ENCODE results near the gene MEF2B. TPM values are rescaled to one million over a fixed set of nuclear protein-coding genes. Genes with fewer than 3 reads are reported as not detected.

The MEF2B gene
- total RNA-seq, result not detected in 2 replicates
- polyA plus RNA-seq (2012), result 0.33 TPM

DNA sequence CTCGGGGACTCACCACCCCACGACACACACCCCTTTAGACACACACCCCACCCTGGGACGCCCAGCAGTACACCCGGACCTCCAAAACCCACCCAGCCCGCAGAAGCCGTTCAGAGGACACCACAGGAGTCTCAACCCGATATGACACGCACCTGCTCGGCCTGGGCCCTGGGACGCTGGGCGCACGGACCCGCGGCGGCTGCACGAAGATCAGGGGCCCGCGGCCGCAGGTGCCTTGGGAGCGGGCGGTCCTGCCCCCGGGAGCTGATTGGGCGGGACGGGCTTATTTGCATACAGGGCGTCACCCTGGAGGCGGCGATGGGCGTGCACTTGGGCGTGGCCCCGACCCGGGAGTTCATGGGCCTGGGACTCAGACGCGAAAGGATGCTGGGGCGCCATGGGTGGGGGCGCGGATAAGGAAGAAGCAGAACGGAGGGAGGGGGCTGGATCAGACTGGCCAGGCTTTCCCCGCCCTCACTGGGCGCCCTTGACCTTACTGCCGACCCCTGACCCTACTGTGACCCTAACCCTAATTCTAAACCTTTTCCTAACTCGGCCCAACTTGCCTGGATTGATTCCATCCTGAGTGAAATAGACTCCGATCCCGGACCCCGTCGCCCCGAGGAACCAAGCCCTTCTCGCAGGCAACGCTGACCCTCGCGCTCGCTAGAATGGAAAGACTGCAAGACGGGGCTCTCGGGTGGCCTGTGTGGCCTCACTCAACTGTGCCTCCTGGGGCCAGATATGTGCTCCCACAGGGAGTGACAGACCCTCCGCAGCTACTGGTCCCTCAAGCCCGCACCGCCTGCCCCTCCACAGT lies at the start of gene MEF2B:
MEF2B (minus strand) TSS at position 211 of the 820 bp plus-strand sequence. CDS start 19,528 bp downstream, outside the sequence.
- peak; percentile 42 for DNase-seq (ENCODE audit: low read depth)

DNA sequence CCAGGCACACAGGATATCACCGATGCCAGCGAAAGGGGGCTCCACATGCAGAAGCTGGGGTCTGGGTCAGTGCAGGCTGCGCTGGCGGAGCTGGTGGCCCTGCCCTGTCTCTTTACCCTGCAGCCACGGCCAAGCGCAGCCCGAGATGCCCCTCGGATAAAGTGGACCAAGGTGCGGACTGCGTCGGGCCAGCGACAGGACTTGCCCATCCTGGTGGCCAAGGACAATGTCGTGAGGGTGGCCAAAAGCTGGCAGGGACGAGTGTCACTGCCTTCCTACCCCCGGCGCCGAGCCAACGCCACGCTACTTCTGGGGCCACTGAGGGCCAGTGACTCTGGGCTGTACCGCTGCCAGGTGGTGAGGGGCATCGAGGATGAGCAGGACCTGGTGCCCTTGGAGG lies 48.8 kb upstream of the MEF2B start:
- DNase-seq (ENCODE audit: low read depth), result no peak

DNA sequence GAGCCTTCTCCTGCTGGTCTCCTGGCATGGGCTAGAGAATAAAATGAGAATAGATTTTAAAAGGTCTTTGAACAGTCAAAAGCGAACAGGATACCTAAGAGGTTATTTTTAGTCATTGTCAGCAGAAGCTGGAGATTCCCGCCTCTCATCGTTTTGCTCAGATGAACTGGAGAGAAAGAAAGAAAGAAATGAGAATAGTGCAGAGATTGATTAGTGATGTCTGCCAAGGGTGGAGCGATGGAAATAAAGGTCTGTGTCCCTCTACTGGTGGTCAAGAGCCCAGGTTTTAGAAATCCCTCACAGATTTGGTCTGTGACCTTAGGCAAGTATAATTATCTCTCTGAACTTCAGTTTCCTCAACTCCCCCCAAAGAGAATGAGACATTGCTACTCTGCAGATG lies 47.0 kb upstream of the MEF2B start:
- peak; percentile 9 for DNase-seq (ENCODE audit: low read depth)

DNA sequence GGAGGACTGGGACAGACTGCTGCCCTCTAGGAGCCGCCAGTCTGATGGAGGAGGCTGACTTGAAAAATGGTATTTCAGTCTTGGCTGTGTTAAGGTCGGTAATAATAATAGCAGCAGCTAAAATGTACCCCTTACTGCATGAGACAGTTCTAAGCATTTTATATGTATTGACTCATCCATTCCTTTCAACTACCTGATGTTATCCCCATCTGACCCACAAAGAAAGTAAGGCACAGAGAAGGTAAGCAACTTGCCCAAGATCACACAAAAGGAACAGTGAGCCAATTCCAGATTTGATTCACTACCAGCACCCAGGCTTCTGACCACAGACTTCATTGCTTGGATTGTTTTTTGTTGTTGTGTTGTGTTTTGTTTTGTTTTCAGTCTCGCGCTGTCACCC lies 45.7 kb upstream of the MEF2B start:
- DNase-seq (ENCODE audit: low read depth), result no peak

DNA sequence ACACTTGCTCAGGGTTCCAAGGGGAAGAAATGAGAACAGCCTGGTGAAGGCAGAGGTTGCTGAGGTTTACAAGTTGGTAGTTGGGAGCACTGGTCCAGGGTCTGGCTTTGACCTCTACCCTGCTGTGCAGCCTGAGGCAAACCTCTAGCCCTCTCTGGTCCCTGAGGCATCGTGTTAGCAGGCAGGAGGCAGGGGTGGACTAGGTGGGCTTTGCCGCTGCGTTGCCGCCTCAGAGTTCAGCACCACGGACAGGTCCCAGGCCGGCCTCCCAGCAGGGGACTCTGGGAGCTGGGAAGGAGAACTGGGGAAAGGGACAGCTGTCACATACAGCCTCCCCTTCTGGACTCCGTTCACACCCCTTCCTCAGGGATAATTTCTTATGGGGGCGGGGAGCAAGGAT lies 44.8 kb upstream of the MEF2B start:
- peak; percentile 74 for DNase-seq (ENCODE audit: low read depth)

DNA sequence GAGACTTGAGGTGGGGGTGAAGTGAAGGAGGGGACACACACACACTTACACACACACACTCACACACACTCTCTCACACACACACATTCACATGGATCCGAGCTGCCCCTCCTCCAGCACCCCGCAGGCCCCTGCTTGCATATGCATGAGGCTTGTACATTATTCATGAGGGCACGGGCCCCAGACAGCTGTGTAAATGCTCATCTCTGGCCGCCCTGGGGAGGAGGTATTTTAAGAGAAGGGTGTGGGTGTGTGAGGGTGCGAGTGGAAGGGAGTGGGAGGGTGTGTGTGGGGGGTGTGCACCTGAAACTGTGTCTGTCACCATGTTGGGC lies 44.1 kb upstream of the MEF2B start:
- DNase-seq (ENCODE audit: low read depth), result no peak

DNA sequence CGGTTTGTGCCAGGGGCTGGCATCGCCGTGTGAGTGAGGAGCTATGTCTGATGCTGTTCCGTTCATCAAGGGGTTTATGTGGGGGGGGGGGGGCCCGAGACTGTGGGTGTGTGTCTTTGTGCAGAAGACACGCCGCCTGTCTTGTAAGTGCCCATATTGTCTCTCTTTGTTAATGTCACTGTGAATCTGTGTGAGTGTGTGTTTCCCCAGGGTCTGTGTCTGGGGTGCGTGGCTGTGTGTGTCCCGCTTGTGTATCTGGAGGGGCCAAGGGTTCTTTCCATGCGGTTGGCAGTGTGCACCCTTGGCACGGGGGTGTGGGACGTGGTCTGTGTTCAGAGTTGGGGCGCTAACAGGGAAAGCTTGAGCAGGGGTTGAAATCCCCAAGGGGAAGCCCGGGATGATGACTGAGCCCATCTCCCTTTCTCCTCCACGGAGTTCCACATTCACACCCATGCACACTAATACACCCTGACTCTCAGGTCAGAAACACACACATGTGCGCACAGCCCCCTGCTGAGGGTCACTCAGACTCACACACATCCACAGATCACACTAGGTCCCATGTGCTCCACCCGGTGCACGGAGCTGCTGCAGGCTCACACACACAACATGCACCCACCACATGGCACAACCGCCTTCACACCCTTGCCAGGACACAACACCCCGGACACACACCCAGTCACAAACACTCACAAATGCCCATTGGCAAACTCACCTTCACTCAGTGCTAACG lies 43.5 kb upstream of the MEF2B start:
- no peak for DNase-seq (ENCODE audit: low read depth)

DNA sequence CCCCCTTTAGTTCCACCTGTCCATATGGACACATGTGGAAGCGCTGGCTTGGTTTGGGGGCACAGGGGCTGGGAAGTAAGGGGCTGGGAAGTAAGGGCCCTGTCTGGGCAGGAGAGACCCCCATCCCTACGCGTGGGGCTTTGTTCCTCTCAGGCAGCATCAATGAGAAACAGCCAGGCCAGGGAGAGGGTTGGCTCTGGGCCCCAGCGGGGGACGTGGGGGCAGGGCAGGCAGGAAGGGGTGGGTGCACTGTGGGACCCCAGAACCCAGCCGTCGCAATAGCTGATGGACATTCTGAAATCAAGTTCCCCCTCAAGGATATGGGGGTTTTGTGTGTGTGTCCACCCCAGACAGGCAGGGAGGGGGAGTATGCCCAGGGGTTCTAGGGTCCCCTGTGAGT lies 42.9 kb upstream of the MEF2B start:
- no peak for DNase-seq (ENCODE audit: low read depth)

DNA sequence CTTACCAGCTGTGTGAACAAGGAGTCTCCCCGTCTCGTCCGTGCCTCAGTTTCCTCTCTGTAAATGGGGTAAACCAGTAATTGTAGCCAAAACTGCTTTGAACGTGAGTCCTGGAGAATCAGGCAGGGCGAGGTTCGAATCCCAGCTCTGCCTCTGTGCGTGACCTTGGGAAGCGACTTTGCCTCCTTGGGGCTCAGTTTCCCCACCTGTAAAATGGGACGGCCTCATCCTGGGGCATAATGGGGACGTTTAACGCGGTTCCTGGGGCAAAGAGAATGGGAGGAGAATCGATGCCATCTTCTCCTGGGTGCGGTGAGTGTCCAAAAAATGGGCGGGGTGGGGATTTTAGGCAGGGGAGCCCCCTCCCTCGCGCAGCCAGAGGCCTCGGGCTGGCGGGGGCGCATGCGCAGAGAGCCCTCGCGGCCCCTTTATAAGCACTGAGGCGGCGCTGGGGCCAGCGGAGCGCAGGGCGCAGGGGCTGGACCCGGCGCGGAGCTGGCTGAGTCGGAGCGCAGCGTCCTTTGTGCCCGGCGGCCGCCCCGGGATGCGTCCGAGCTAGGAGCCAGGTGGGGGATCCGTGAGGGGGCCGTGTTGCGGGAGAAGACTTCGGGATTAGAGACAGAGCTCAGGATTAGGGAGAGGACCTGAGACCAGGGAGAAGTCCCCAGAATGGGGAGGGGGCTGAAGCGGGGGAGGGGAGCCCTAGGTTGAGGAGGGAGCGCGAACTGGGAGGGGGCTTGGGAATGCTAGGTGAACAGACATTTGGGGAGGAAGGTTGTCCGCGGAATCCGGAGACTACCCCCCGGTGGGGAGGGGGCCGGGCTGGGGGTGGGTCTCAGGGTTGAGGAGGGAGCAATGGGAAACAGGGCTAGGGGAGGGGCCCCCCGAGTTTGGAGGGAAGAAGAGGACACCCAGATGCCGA lies 41.7 kb upstream of the MEF2B start, which contains the start of gene NCAN:
NCAN (plus strand) TSS at position 460 of the 922 bp plus-strand sequence. CDS start 4,996 bp downstream, outside the sequence.
- DNase-seq (ENCODE audit: low read depth), result no peak

DNA sequence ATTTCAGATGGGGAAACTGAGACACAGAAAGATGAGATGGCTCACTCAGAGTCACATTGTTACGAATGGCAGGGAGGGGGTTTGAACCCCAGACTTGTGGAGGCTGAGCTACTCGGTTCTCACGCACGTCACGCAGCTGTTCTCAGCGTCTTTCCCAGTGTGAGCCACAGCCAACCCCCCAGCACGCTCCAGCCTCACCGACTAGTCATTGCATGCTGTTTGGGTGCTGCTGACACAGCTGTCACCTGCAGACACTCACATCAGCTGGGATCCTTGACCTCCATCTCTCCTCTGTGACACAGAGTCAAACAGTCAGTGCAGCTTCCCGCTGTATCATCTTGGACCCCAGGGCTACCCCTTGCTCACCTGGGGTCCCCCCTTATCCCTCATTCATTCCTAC lies 39.3 kb upstream of the MEF2B start:
- DNase-seq (ENCODE audit: low read depth), result peak; percentile 40

DNA sequence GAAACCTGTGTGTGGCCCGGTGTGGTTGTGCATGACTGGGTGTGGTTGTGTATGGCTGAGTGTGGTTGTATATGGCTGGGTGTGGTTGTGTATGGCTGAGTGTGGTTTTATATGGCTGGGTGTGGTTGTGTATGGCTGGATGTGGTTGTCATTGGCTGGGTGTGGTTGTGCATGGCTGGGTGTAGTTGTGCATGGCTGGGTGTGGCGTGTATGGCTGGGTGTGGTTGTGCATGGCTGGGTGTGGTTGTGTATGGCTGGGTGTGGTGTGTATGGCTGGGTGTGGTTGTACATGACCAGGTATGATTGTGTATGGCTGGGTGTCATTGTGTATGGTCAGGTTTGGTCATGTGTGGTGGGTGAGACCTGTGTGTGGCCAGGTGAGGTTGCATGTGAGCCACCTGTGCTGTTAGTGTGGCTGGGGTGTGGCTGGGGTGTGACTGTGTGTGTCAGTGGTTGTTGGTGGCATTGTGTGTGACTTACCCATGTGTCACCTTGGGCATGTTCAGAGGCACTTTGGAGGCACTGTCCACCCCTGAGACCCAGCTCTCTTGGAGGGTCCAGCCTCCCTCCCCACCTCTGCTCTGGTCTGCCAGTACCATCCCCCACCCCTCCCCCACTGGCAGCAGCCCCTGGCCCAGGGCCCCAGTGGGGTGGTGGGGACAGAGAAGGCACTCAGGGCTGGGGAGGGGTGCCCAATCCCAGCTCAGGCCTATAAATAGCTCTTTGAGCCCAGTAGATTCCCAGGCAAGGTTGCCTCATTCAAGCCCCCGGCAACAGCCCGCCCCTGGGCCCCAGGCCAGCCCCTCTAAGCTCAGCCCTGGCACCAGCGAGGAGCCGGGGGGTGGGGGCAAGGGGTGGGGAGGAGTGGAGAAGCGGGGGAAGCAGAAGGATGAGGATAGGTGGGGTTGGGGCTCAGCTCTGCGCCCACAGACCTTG lies 37.8 kb upstream of the MEF2B start:
- DNase-seq (ENCODE audit: low read depth), result no peak

DNA sequence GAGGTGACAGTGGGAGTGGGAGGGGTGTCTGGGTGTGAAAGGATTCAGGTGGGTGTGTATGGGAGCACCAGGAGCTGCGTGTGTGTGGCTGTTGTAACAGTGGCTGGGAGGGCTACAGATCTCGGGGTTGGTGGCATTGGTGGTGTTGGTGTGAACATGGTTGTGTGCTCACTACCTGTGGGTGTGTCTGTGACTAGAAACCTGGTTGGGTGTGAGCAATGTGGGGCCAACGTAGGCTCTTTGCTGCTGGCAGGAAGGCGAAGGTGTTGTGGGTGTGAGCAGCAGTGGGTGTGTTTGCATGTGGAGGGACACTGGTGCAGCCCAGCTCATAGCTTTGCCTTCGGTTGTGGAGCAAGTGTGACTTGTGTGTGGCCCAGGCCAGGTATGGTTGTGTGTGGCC lies 36.9 kb upstream of the MEF2B start:
- no peak for DNase-seq (ENCODE audit: low read depth)

DNA sequence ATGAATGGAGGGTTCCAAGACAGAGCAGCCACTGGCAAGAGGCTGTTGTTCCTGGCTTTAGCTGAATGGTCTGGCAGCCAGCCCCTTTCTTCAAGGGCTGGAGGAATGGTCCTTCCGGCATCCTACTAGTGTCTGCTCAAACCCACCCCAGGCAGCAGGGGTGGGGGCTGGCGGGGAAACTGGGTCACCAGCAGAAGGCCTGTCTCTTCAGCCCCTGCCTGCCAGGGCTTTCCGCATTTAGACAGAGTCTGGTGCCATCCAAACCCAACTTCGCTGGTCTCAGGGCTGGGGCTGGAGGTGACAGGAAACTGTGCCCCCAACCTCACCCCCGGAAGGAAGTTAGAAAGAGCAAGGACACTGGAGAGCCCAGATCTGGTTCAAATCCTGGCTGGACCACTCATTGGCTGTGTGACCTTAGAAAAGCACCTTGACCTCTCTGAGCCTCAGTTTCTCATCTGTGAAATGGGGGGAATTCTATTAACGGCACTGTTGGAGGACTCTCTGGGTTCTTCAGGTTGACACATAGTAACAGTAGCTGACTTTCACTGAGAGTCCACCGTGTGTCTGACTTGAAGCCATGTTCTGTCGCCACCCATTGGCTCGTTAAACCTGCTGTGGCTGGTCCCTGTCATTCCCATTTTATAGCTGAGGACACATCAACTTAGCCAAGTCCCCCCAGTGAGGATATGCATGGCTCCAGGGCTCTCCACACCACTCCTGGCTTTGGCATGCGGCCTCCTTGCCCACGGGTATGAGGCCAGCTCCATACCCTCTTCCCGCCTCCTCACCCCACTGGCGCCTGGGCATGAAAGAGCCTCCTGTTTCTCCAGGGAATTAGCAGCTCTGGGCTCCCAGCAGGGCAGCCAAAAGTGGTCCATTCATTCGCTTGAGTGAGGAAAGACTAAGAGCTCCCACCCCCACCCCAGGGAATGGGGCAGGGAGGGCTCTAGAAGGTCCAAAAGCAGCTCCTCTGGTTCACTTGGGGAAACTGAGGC lies 35.6 kb upstream of the MEF2B start:
- no peak for DNase-seq (ENCODE audit: low read depth)

DNA sequence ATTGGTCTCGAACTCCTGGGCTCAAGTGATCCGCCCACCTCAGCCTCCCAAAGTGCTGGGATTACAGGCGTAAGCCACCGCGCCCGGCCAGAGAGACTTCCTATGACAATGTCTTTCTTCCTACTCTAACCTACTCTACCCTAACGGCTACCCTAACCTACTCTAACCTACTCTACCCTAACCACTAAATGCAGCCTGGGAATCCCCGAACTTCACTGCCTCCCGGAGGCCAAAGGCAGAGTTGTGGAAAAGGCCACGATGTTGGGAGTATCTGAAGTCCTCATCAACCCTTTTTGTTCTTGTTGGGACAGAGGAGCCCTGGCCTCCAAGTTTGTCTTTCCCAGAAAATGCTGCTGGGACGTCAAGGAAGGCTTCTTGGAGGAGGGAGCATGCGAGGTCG lies 34.1 kb upstream of the MEF2B start:
- no peak for DNase-seq (ENCODE audit: low read depth)

DNA sequence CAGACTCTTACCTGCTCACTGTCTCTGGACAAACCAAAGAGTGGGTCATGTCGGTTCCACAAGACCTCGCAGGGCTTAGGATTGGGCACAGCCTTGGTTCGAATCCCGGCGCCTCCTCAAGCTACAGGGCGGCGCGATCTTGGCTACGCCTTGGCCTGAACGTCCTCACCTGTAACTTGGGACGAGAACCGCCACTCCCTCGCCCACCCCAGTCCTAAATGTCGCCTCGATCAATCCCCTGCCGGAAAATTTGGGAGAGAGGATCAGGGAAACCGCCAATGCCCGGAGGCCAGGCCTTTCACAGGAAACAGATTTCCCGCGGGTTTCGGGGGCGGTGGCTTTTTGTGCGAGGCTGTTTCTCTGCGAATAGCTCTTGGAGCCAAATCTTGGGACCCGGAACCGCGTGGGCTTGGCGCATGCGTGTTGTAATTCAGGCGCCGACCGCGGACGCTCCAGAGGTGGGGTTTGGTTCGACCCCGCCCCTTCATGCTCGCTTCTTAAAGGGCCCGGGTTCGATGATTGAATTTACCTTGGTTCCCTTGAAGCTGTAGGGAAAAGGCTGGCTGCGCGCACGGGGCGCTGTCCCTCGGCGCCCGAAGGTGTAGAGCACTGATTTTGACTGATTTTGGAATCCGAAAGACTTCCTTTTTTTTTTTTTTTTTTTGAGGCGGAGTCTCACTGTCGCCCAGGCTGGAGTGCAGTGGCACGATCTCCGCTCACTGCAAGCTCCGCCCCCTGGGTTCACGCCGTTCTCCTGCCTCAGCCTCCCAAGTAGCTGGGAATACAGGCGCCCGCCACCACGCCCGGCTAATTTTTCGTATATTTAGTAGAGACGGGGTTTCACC lies 33.2 kb upstream of the MEF2B start, which contains the start of gene NR2C2AP:
NR2C2AP (minus strand) TSS at position 403 of the 845 bp plus-strand sequence; CDS start at position 49, 354 bp downstream.
- DNase-seq (ENCODE audit: low read depth), result peak; percentile 90

DNA sequence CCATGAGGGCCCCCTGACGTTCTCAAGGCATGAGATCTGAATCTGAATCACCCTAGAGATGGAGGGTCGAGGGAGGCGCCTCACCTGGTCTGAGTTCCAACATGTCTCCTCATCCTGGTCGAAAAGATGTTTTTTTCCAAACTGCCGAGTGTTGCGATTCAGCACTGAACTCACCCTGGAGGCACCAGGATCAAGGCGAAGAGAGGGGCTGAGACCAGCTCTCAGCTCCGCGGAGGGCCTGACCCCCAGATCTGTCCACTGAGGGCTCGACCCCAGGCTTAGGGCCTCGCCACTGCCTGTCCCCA lies 32.6 kb upstream of the MEF2B start:
- DNase-seq (ENCODE audit: low read depth), result no peak

DNA sequence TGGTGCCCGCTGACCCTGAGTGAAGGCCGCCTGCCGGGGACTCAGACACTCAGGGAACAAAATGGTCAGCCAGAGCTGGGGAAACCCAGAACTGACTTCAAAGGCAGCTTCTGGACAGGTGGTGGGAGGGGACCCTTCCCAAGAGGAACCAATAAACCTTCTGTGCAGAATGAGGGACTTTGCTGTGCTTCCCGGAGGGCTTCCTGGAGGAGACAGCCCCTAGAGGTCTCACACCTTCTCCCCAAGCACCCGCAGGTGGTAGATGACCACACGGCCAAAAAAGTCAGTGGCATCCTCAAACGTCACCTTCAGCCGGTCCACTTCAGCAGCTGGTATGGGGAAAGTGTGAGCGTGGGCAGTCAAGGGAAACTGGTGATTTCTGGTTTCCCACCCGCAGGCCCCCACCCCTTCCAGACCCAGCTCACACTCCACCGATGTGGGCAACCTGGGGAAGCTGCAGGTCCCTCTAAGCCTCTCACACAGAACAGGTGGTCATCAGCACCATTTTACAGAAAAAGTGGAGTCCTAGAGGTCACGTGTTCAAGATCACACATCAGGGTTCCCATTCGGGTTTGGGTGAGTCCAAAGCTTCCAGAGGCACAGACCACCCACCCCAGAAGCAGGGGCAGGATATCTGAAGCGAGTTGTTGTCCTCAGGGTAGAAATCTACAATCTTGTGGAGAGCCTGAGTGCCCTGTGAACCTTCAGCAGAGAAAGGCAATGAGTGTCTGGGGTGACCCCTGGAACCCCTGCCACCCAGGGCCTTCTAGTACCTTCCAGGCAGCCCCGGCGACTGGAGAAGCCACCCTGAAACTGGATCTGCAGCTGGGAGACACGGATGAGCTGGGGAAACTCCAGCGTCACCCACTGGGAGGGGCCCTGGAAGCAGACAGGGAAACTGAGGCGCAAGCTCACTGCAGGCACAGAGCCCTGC lies 31.9 kb upstream of the MEF2B start:
- no peak for DNase-seq (ENCODE audit: low read depth)

Data from myocyte (in vitro differentiated cells).